OCI-LY7 (cell line): ENCODE data around the gene STK38L. TPM values are rescaled to one million over a fixed set of nuclear protein-coding genes. Genes with fewer than 3 reads are reported as not detected.

Source experiments
- BruUV-seq: library from RNA; stranded (reverse); fragments of 400-500 nt; replicated peaks from 2 replicates; lab custom pipeline; 2021; lab: Mats Ljungman, UMichigan
- CTCF ChIA-PET: fragments of 300-600 bp; sonication (Branson Sonifier 250); formaldehyde crosslinking; loops from one replicate; lab custom pipeline; 2022; ENCODE audit warnings: antibody characterized with exemption; ENCODE audit not compliant: unreplicated experiment; lab: Charles Lee
- POLR2A ChIA-PET: fragments of 300-600 bp; sonication (Branson Sonifier 250); formaldehyde crosslinking; loops from one replicate; lab custom pipeline; 2022; ENCODE audit warnings: antibody characterized with exemption; lab: Charles Lee
- DNase-seq: peaks from one replicate; pipeline ENCODE4 v3.0.0-alpha.2; 2015; ENCODE audit warnings: low spot score
- H2AFZ ChIP-seq: fragments of 200-600 bp; sonication (generic), shearing (Covaris generic); 2 replicates; pipeline ENCODE4 v1.6.1; 2014; ENCODE audit warnings: mild to moderate bottlenecking, antibody characterized with exemption, low read length, moderate library complexity
- H3K27ac ChIP-seq: fragments of 200-600 bp; sonication (generic); 2 replicates; pipeline ENCODE4 v1.5.1; 2014; ENCODE audit warnings: mixed run types, low read depth, mild to moderate bottlenecking, moderate library complexity, low read length, inconsistent platforms; ENCODE audit not compliant: poor library complexity, severe bottlenecking
- H3K36me3 ChIP-seq: fragments of 200-600 bp; sonication (generic); 2 replicates; pipeline ENCODE4 v1.6.1; 2014; ENCODE audit warnings: mild to moderate bottlenecking, antibody characterized with exemption, low read length, moderate library complexity, mixed read lengths; ENCODE audit not compliant: insufficient read depth
- H3K4me1 ChIP-seq: fragments of 200-600 bp; sonication (generic); 2 replicates; pipeline ENCODE4 v1.5.1; 2014; ENCODE audit warnings: mild to moderate bottlenecking, low read length; ENCODE audit not compliant: insufficient read depth, poor library complexity, severe bottlenecking
- H3K4me2 ChIP-seq: fragments of 200-600 bp; sonication (generic); 2 replicates; pipeline ENCODE4 v1.6.1; 2014; ENCODE audit warnings: mild to moderate bottlenecking, low read length
- H3K4me3 ChIP-seq: fragments of 200-600 bp; sonication (generic); 2 replicates; pipeline ENCODE4 v1.5.1; 2014; ENCODE audit warnings: mild to moderate bottlenecking, low read depth, low read length; ENCODE audit not compliant: poor library complexity, severe bottlenecking
- H3K79me2 ChIP-seq: fragments of 200-600 bp; sonication (generic); 2 replicates; pipeline ENCODE4 v1.6.1; 2016; ENCODE audit warnings: low read depth, mild to moderate bottlenecking, low read length, moderate library complexity, mixed read lengths; ENCODE audit not compliant: insufficient read depth
- H3K9me2 ChIP-seq: fragments of 200-600 bp; sonication (generic); 2 replicates; pipeline ENCODE4 v1.6.1; 2016; ENCODE audit warnings: mild to moderate bottlenecking, low read length, mixed read lengths; ENCODE audit not compliant: insufficient read depth
- H3K9me3 ChIP-seq: fragments of 200-600 bp; sonication (generic); 2 replicates; pipeline ENCODE4 v1.6.1; 2014; ENCODE audit warnings: mild to moderate bottlenecking, mixed run types, low read length, mixed read lengths
- H4K20me1 ChIP-seq: fragments of 200-600 bp; sonication (generic); 2 replicates; pipeline ENCODE4 v1.6.1; 2014; ENCODE audit warnings: mild to moderate bottlenecking, antibody characterized with exemption, low read length, moderate library complexity, mixed read lengths; ENCODE audit not compliant: insufficient read depth
- EZH2phosphoT487 ChIP-seq: fragments of 200-600 bp; sonication (generic); IDR thresholded peaks from 2 replicates; pipeline ENCODE4 v1.6.1; 2018; ENCODE audit warnings: low read depth, borderline replicate concordance, mild to moderate bottlenecking, mixed run types, antibody characterized with exemption, low read length, moderate library complexity, mixed read lengths
- intact Hi-C: fragments of 100-400 bp; cut with micrococcal nuclease; formaldehyde crosslinking; loops from one replicate; pipeline ENCODE4 v1.10.0; 2022; ENCODE audit not compliant: unreplicated experiment
- total RNA-seq, 2 experiments: library from RNA; depleted of rRNA in 1 of 2; stranded (reverse); fragments of >200 nt in 1 of 2; shearing (Covaris generic) in 1 of 2; gene quantifications; 2 replicates each; pipeline ENCODE4 v1.2.3, GENCODE V29; 2014 to 2022
- TF ChIP-seq, protein P1 (sequence below): fragments of 200-600 bp; sonication (generic); conservative IDR thresholded peaks from 2 replicates; pipeline ENCODE4 v1.5.1; 2014; ENCODE audit warnings: mild to moderate bottlenecking, antibody characterized with exemption, low read length, moderate library complexity, mixed read lengths

The STK38L gene
- total RNA-seq, 2 experiments from 2014 or later, result 15.2 to 29.9 TPM

- POLR2A ChIA-PET, result interaction anchor here (0.5 to 1.4 kb wide), 8 partner anchors 9 to 1287 kb away, joined by 3 to 6 read pairs (median 4); no protein-coding TSS in a partner anchor
Measured at GRCh38 chr12:27271206-27271605, 27.1 kb downstream of the STK38L start.

GRCh38 chr12:27272373-27273028 is 28.4 kb downstream of the STK38L start:
- Histone ChIP-seq H3K9me3 (no peaks in the 10 kb centered on the region), H3K9me2 (no peaks in the 10 kb centered on the region), H3K79me2 (no peaks in the 10 kb centered on the region), H3K36me3 (no peaks in the 10 kb centered on the region), H3K4me3 (no peak overlapping the region), H2AFZ (no peak overlapping the region), H3K4me2 (no peak overlapping the region), H3K4me1 (no peaks in the 10 kb centered on the region), H4K20me1 (no peaks in the 10 kb centered on the region), H3K27ac (no peak overlapping the region)
- no TSS peak for BruUV-seq
- POLR2A ChIA-PET, result interaction anchor here (0.6 to 1.4 kb wide), 2 partner anchors 10 to 15 kb away, joined by 3 to 6 read pairs; no protein-coding TSS in a partner anchor
- DNase-seq, result no peak
- TF ChIP-seq, protein P1, sequence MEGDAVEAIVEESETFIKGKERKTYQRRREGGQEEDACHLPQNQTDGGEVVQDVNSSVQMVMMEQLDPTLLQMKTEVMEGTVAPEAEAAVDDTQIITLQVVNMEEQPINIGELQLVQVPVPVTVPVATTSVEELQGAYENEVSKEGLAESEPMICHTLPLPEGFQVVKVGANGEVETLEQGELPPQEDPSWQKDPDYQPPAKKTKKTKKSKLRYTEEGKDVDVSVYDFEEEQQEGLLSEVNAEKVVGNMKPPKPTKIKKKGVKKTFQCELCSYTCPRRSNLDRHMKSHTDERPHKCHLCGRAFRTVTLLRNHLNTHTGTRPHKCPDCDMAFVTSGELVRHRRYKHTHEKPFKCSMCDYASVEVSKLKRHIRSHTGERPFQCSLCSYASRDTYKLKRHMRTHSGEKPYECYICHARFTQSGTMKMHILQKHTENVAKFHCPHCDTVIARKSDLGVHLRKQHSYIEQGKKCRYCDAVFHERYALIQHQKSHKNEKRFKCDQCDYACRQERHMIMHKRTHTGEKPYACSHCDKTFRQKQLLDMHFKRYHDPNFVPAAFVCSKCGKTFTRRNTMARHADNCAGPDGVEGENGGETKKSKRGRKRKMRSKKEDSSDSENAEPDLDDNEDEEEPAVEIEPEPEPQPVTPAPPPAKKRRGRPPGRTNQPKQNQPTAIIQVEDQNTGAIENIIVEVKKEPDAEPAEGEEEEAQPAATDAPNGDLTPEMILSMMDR, result no peak
- no peak for TF ChIP-seq EZH2phosphoT487
- CTCF ChIA-PET, result no interaction called here
- intact Hi-C loops, result no loop called here

More at GRCh38 chr12:27271206-27271605, 27.1 kb downstream of the STK38L start:
- intact Hi-C loops, result no loop called here
- BruUV-seq, result no TSS peak
- Histone ChIP-seq H3K36me3 (no peaks in the 10 kb centered on the region), H2AFZ (no peak overlapping the region), H3K4me3 (no peak overlapping the region), H3K4me1 (no peaks in the 10 kb centered on the region), H3K27ac (no peak overlapping the region), H3K4me2 (no peak overlapping the region), H3K79me2 (no peaks in the 10 kb centered on the region), H4K20me1 (no peaks in the 10 kb centered on the region), H3K9me3 (no peaks in the 10 kb centered on the region), H3K9me2 (no peaks in the 10 kb centered on the region)
- DNase-seq, result no peak
- CTCF ChIA-PET, result no interaction called here
- TF ChIP-seq, protein P1, result no peak
- no peak for TF ChIP-seq EZH2phosphoT487

DNA sequence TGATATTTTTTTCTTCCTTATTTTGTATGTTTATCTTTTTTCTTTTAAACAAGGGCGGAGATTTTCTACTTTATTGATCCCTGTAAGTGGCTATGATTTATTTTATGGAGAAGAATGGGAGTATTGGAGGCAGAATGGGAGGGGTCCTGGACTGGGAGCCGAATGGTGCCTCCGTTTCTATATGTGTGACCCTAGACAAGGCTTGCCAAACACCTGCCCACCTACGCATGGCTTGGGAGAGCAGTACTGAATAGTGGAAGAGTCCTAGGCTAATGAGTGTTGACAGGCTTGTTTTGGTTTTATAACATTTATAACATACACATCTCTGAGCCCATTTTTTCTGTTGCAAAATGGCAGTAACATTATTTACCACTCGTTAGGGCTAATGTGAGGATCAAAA is 29.0 kb downstream of the STK38L start:
- POLR2A ChIA-PET, result no interaction called here
- H3K9me3 ChIP-seq, result no peaks in the 10 kb centered on the region

More for the DNA sequence above, 29.0 kb downstream of the STK38L start:
- H3K4me2 ChIP-seq, result no peak overlapping the region
- no peak overlapping the region for H3K4me3 ChIP-seq
- no peaks in the 10 kb centered on the region for H3K4me1 ChIP-seq
- DNase-seq, result no peak
- intact Hi-C loops, result no loop called here
- no TSS peak for BruUV-seq
- H3K27ac ChIP-seq, result no peak overlapping the region
- H2AFZ ChIP-seq, result no peak overlapping the region
- no peaks in the 10 kb centered on the region for H3K36me3 ChIP-seq
- CTCF ChIA-PET, result no interaction called here
- no peaks in the 10 kb centered on the region for H3K9me2 ChIP-seq
- no peaks in the 10 kb centered on the region for H4K20me1 ChIP-seq
- no peak for TF ChIP-seq EZH2phosphoT487
- TF ChIP-seq, protein P1, result no peak
- H3K79me2 ChIP-seq, result no peaks in the 10 kb centered on the region
